GM20000 (cell line): ENCODE data around the gene DDX55.
"Not testable (repeated sequence)": the region's sequence is repeated elsewhere in the genome, so short reads cannot be mapped to it uniquely, and the experiment has no call there.

ENCODE experiments used
- DNase-seq: peaks from one replicate; pipeline ENCODE4 v3.0.0; 2012; ENCODE audit warnings: low spot score
- CTCF ChIP-seq: IDR thresholded peaks from 2 replicates; pipeline ENCODE4 v1.5.1; 2012; ENCODE audit warnings: mild to moderate bottlenecking, control low read depth; ENCODE audit errors: extremely low read depth, missing control alignments

The DDX55 gene

DNA sequence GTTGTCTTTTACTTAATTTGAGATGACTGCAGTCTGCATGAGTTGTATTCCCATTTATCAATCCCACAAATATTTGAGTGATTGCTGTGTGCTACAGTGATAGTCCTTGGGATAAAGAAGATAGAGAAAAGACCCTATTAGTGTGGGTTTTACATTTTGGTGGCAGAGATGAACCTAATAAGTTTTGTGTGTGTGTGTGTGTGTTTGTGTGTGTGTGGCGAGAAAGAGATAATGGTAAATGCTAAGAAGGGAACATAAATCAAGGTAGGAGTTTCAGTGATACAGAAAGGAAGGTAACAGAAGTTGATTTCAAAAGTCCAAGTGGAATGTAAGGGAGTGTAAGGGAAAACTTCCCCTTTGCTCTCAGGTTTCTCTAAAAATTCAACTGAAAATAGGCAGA is 2.6 kb upstream of the DDX55 start:
- no peak for TF ChIP-seq CTCF
- no peak for DNase-seq

- DNase-seq: no peak
- no peak for TF ChIP-seq CTCF
Observed at GRCh38 chr12:123599721-123600120, 2.2 kb upstream of the DDX55 start.

GRCh38 chr12:123602651-123603195 is 824 bp downstream of the DDX55 start:
- no peak for TF ChIP-seq CTCF
- no peak for DNase-seq

DNA sequence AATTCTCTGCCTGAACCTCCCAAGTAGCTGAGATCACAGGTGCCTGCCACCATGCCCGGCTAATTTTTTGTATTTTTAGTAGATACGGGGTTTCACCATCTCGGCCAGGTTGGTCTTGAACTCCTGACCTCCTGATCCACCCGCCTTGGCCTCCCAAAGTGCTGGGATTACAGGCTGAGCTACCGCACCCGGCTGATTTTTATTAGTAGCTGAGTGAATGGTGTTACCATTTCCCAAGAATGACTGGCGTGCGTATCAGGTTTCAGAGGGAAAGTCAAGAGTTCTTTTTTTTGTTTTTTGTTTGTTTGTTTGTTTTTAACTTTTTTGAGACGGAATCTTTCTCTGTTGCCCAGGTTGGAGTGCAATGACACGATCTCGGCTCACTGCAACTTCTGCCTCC is 1.6 kb downstream of the DDX55 start:
- not testable (repeated sequence) for DNase-seq

- no peak for DNase-seq
- no peak for TF ChIP-seq CTCF
Observed at GRCh38 chr12:123607756-123608155, 5.9 kb downstream of the DDX55 start.

DNA sequence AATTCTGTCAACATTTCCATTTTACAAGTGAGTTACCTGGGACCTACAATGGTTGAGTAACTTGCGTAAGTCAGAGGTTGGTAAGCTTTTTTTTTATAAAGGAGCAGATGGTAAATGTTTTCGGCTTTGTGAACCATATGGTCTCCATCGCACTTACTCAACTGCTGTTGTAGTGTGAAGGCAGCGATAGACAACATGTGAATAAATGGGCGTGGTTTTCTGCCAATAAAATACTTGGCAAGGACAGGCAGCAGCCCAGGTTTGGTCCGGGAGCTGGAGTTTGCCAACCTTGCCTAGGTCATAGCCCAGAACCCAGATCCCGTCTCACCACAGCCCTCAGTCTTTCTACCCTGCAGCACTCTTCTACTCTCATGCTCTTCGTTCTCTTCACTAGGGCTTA is 6.3 kb downstream of the DDX55 start:
- TF ChIP-seq CTCF: no peak
- DNase-seq: no peak

DNA sequence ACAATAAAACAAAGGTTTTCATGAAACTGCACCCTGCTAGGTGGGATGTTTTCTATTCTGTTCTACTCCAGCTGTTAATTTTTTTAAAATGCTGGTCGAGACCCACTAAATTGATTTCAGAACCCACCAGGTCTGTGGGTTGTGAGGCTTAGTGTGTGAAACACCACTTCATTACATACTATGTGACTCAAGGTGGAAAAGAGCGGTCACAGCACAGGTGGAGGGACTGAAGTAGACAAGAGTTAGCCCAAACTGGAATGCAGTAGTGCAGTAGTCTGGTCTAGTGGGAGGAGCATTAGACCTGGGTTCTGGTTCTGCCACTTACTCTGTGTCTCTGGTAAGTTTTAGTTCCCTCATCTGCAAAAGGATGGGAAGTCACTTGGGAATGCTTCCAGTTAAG is 12.2 kb downstream of the DDX55 start:
- no peak for DNase-seq
- TF ChIP-seq CTCF: no peak

GRCh38 chr12:123614531-123614930 is 12.6 kb downstream of the DDX55 start:
- no peak for TF ChIP-seq CTCF
- no peak for DNase-seq
